HCEC 1CT (cell line): ENCODE measurements around the gene PDXP.
A peak's percentile ranks its signal among the peaks of the same experiment; 100 is the strongest.

Source experiments
- DNase-seq: peaks from one replicate; pipeline ENCODE4 v3.0.0-alpha.2; 2017

The PDXP gene

DNA sequence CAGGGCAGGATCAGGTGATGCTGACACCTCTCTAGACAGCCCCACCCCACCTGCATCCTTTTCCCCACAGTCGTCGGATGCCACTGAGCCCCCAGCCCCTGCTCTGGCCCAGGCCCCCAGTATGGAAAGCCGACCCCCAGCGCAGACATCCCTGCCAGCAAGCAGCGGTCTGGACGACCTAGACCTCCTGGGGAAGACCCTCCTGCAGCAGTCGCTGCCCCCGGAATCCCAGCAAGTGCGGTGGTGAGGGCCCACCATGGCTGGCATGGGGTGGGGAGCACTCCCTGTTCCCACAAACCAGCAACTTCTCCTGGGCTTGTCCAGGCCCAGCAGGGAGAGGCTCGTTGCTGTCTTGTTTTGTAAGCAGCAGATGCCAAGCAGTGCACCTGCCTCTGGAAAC is 28.6 kb upstream of the PDXP start:
- no peak for DNase-seq

DNA sequence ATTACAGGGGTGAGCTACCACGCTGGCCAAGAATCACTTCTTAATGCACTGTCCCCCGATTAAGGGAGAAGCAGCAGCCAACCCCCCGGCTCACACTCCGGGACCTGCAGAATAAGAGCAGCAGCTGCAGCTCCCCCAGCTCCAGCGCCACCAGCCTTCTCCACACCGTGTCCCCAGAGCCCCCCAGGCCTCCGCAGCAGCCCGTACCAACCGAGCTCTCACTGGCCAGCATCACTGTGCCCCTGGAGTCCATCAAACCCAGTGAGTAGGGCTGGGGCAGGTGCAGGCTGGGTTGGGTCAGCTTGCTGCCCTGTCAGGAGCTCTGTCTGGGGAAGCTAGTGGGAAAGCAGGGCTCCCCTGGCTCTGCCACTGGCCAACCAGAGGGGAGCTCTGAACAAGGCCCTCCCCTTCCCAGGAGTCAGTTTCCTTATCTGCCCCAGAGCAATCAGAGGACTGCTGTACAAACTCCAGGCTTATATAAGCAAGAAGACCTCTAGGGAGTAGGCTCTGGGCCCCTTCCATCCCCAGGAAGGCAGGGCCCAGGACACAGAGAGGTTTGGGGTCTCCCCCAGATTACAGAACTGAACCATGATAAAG is 27.6 kb upstream of the PDXP start:
- DNase-seq = no peak

GRCh38 chr22:37631448-37632173 is 26.9 kb upstream of the PDXP start:
- DNase-seq = no peak

- DNase-seq = no peak
Observed at GRCh38 chr22:37632174-37633088, 26.1 kb upstream of the PDXP start.

- no peak for DNase-seq
Observed at GRCh38 chr22:37633089-37633624, 25.4 kb upstream of the PDXP start.

DNA sequence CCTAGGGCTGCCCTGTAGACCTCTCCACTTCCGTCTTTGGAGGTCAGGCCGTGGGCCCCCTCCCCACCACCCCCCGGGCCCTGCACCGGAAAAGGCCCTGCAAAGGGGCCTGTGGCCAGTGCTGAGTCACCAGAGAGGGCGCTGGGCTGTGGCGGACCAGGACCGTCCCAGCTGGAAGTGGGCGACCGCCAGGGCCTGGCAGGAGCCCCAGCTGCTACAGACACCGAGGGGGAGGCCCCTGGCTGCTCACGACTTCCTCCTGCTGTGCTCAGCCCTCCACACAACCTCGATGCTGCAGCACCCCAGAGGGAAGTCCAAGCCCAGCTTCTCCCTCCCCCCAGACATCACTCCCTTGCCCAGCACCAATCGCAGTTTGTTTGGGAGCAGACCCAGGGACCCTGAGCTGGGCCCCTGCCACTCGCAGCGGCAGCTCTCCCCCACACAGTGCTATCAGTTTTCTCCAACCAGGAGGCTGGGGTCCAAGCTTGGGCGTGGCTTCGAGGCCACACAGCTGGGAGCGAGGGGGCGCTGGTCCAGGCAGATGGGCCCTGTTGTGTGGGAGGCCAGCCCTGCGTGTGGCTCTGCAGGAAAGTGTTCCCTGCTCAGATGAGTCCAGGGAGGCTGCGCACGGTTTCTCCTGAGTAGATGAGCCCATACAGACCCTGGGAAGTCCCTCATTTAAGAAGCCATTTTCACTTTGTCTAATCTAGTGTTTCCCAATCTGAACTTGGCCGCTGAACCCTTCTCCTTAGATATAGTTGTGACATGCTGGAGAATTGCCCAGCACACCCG is 24.7 kb upstream of the PDXP start:
- peak; percentile 72 for DNase-seq

- no peak for DNase-seq
Observed at GRCh38 chr22:37634417-37634924, 24.1 kb upstream of the PDXP start.

GRCh38 chr22:37635157-37635556 is 23.4 kb upstream of the PDXP start:
- no peak for DNase-seq

DNA sequence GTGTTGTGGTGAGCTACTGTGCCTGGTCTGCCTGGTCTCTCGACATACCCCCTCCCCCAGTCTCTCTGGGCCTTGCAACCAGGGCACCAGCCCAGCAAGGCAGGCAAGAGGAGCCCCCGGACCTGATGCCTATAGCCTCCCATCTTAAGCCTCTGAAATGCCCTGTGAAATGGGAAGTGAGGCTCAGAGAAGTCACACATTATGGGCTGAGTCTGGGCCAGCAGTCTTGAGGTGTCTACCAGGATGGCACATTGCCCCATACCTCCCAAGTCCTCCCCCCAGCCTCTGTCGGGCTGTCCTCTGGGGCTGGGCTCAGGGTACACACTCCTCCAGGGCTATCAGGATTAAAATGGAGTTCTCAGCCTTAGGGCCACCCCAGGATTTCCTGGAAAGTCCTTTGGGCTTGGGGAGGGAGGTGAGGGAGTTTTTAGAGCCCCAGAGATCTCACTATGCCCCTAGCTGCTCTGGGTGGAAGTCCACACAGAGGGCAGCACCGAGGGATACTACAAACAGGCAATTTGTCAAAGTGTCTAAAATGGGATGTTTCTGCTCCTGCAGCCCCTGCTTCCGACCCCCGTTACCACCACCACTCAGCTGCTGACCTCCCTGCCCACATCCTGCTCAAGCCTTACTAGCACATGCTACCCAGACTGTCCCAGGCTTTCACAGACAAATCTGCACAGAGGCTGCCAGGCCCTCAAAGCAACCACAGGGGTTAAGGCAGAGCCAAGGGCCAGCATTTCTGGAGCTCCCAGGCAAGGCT is 22.2 kb upstream of the PDXP start:
- DNase-seq = peak; percentile 25

DNA sequence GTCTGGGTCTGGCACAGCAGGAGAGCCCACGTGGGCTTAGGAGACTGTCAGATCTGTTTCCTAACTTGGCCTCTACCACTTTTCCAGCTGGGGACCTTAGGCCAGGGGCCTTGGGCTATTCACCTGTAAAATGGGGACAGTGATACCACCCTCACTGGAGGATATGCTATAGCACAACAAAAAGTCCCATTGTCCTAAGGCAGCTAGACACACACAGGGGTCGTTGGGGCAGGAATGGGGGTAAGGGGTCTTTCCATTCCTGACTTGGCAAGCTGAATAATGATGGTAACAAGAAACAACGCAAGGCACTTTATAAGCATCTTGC is 21.6 kb upstream of the PDXP start:
- DNase-seq = no peak

GRCh38 chr22:37638391-37639069 is 20.0 kb upstream of the PDXP start:
- DNase-seq = no peak

DNA sequence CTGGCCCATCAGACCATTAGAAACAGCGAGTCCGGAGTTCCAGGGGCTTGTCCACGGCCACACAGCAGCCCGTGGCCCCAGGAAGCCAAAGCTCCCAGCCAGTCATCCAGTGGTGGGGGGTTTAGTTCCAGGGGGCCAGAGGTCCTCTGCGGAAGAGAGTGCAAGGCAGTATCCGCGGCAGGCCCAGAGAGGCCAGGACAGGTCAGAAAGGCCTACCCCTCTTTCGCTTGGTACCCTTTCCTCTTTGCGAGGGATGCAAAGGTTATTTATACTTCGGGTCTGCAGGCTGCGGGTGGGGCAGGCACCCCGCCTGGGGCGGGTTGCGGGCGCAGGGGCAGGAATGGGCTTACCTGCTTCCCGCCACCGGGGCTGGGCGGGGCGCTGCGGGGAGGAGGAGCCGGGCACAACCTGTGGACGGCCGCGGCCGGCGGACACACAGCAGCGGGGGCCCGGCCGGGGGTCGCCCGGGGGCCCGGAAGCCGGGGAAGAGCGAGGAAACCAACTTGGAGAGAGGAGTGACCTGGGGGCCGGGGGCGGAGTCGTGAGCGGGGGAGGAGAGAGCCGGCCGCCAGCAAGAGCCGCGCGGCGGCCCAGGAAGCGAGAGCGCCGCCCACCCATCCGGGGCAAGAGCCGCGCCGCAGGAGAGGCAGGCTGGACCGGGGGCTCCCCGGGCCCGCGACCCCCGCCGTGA is 19.3 kb upstream of the PDXP start, which contains the start of gene SH3BP1:
Gene SH3BP1, plus strand, starts transcription at position 600 of the 691 bp plus-strand sequence. CDS start 119 bp downstream, outside the sequence.
- DNase-seq = no peak

DNA sequence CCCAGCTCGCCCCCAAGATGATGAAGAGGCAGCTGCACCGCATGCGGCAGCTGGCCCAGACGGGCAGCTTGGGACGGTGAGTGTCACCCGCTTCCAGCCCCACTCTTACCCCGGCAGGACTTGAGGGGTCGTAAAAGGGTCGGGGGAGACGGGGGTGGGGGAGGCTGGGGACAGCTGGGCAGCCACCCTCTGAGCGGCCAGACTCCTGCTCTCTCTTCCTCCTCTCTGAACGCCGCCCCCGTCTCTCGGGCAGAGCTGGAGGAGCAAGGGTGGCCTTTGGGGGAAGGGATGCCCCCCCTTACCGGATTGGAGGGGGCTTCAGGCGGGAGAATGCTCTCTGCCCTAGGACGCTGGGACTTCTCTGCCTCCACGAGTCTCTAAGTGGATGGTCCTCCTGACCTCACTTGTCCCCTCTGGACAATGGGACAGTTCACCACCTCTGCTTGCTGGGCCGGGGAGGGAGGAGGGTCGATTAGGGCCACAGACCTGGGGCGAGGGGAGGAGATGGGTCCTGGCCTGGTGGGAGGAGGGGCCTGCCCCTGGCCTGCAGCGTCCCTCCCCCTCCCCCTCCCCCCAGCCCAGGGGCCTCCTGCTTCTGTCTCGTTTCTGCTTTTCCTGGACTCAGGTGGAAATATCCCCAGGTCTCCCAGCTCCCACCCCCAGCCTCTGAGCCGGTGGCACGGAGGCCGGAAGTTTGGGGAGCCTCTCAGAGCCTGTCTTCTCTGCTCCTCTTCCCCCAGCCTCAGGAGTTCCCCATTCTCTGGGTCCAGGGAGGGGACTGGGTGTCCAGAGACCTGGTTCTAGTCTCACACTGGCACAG is 18.5 kb upstream of the PDXP start:
- DNase-seq = no peak

DNA sequence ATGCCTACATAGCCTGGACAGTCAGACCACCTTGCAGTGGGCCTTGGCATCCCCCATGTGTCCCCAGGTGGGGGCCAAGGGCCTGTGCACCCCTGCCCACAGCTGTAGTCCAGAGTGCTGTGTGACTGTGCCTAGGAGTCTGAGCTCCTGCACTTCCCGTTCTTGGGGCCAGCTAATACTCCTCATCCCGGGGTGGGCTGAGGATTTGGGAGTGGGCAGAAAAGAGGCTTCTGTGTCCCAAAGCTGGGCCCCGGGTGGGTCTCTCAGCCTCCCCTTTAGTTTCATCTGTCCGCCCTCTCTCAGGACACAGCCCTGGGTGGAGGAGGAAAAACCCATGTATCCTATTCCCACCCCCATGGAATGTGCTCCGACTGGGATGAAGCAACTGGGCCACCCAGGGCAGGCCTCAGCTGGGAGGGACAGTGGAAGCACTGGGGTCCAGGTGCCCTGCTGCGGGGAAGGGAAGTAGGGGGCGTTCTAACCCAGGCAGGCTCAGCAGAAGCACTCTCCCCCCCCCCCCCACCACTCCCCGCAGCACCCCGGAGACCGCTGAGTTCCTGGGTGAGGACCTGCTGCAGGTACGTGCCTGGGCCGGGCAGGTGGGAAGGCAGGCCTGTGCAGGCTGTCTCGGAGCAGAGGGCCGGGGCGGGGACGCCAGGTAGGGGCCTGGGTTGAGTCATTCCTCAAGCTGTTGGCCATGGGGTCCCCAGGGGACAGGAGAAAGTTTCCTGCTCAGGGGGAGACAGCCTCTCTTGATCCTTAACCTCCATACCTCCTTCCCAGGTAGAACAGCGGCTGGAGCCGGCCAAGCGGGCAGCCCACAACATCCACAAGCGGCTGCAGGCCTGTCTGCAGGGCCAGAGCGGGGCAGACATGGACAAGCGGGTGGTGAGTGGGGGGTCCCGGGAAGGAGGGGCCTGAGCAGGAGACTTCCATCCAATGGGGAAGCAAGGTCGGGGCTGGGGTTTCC is 17.6 kb upstream of the PDXP start:
- DNase-seq = no peak

DNA sequence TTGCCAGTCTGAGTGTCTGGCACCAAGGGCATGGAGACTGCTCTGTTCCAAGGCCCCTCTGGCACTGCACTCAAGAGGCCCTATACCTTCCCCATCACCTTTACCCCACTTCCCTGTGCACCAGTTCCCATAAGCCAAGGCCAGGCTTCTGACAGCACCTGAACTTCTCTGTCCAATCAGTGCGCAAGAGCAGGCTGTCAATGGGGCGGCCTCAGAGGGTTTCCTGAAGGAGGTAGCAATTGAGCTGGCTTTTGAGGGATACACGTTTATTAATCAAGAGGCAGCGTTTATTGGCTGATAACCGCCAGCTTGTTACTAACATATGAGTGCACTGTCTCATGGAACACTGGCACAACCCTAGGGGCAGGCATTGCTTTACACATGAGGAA is 17.0 kb upstream of the PDXP start:
- no peak for DNase-seq

- peak; percentile 61 for DNase-seq
Observed at GRCh38 chr22:37643225-37643847, 15.2 kb upstream of the PDXP start.

DNA sequence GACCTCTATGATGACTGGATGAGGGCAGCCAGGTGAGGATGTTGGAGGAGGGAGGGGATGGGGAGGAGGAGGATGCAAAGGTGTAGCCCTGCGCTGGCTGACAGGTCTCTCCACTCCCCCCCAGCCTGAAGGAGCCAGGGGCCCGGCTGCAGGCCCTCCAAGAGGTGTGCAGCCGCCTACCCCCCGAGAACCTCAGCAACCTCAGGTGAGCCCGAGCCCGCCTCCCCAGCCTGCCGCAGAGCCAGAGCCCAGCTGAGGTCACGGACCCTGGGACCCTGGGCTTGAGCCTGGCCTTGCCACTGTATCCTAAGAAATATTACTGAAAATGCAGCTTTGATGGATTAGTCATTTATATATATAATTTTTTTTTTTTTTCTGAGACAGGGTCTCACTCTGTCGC is 11.2 kb upstream of the PDXP start:
- no peak for DNase-seq

DNA sequence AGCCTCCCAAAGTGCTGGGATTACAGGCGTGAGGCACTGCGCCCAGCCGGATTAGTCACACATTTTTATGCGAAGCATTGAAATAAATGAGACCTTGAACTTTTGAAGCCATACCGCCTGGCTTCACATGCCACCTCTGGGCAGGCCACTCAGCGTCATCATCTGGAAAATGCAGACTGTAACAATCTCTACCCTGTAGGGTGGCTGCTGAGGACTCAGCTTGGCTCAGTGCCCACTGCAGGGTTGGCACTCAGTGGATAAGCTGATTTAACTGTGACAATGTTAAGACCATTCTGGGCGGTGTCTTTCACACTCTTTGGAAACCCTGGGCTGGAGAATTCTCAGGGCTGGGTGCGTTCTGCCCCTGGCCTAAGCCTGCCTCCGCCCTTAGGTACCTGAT is 10.6 kb upstream of the PDXP start:
- no peak for DNase-seq
